HepG2 (cell line): ENCODE measurements around the gene NPC1. TPM values are rescaled to one million over a fixed set of nuclear protein-coding genes. Genes with fewer than 3 reads are reported as not detected.

Experiments
- AGO2 ChIP-seq: fragments of 200-400 bp; formaldehyde crosslinking; optimal IDR thresholded peaks from 2 replicates; pipeline ENCODE3; 2017; ENCODE audit warnings: mild to moderate bottlenecking, low read depth, low read length, moderate library complexity
- FOXA1 ChIP-seq, 2 experiments: fragments of 450-650 bp in 1 of 2; sonication (generic) in 1 of 2; formaldehyde crosslinking in 1 of 2; IDR thresholded peaks; 2 replicates each; pipeline versions ENCODE4 v1.4.0 to v1.6.1; 2016 to 2020; ENCODE audit warnings: missing genetic modification reagents in 1 of 2
- MBD4 ChIP-seq: IDR thresholded peaks from 2 replicates; pipeline ENCODE4 v1.6.1; 2012; ENCODE audit warnings: low read length, inconsistent platforms, borderline replicate concordance
- MTA3 ChIP-seq: sonication (generic); formaldehyde crosslinking; IDR thresholded peaks from 2 replicates; pipeline ENCODE4 v1.4.0; 2020; ENCODE audit warnings: missing genetic modification reagents
- MXD1 ChIP-seq: sonication (generic); formaldehyde crosslinking; IDR thresholded peaks from 2 replicates; pipeline ENCODE4 v1.4.0; 2020; ENCODE audit warnings: mild to moderate bottlenecking, missing genetic modification reagents
- RAD21 ChIP-seq: fragments of 450-650 bp; formaldehyde crosslinking; IDR thresholded peaks from 2 replicates; pipeline ENCODE4 v1.5.0; 2020; ENCODE audit warnings: mild to moderate bottlenecking
- RAD51 ChIP-seq: fragments of 450-650 bp; IDR thresholded peaks from 2 replicates; pipeline ENCODE4 v1.6.1; 2016; ENCODE audit warnings: borderline replicate concordance
- RELA ChIP-seq: sonication (generic); formaldehyde crosslinking; IDR thresholded peaks from 2 replicates; pipeline ENCODE4 v1.4.0; 2020; ENCODE audit warnings: missing genetic modification reagents
- ZBTB7B ChIP-seq: sonication (generic); formaldehyde crosslinking; IDR thresholded peaks from 2 replicates; pipeline ENCODE4 v1.4.0; 2020; ENCODE audit warnings: missing genetic modification reagents
- ZC3H4 ChIP-seq: sonication (generic); formaldehyde crosslinking; IDR thresholded peaks from 2 replicates; pipeline ENCODE4 v1.4.0; 2020; ENCODE audit warnings: missing genetic modification reagents, borderline replicate concordance
- ZNF430 ChIP-seq: sonication (generic); formaldehyde crosslinking; IDR thresholded peaks from 2 replicates; pipeline ENCODE4 v1.9.0; 2021; ENCODE audit warnings: mild to moderate bottlenecking, missing genetic modification reagents
- ZNF556 ChIP-seq: sonication (generic); formaldehyde crosslinking; IDR thresholded peaks from 2 replicates; pipeline ENCODE4 v1.4.0; 2020; ENCODE audit warnings: mild to moderate bottlenecking, missing genetic modification reagents, borderline replicate concordance
- ZNF660 ChIP-seq: sonication (generic); formaldehyde crosslinking; IDR thresholded peaks from 2 replicates; pipeline ENCODE4 v1.5.1; 2020; ENCODE audit warnings: mild to moderate bottlenecking, low read depth, missing genetic modification reagents, borderline replicate concordance
- ZNF883 ChIP-seq: sonication (generic); formaldehyde crosslinking; IDR thresholded peaks from 2 replicates; pipeline ENCODE4 v1.5.1; 2020; ENCODE audit warnings: mild to moderate bottlenecking, missing genetic modification reagents; ENCODE audit errors: not compliant biosample characterization
- ZNF891 ChIP-seq: sonication (generic); formaldehyde crosslinking; IDR thresholded peaks from 2 replicates; pipeline ENCODE4 v1.5.0; 2020; ENCODE audit warnings: mild to moderate bottlenecking, missing genetic modification reagents
- polyA plus RNA-seq, 8 experiments: library from polyadenylated mRNA; depleted of rRNA in 3 of 8; stranded (reverse) in 7 of 8; unstranded in 1 of 8; fragments of >200 nt; fragmentation: Illumina TruSeq in 4 of 8; extraction: Trizol in 4 of 8; gene quantifications; 2 replicates each; pipeline versions ENCODE4 v1.2.1 to v1.2.3, GENCODE V29; 2011 to 2016; ENCODE audit warnings: low read depth in 4 of 8, missing spikeins in 1 of 8, mixed read lengths in 1 of 8; ENCODE audit not compliant: insufficient read depth in 1 of 8
- total RNA-seq, 5 experiments: library from RNA; depleted of rRNA; stranded (reverse); fragments of >200 nt; fragmentation: Illumina TruSeq; extraction: Trizol; gene quantifications; 2 replicates each; pipeline ENCODE4 v1.2.3, GENCODE V29; 2016; ENCODE audit warnings: low read depth in 1 of 5
- TF ChIP-seq, protein P1 (sequence below): IDR thresholded peaks from 2 replicates; pipeline ENCODE4 v1.6.1; 2016
- TF ChIP-seq, protein P2 (sequence below): sonication (generic); formaldehyde crosslinking; IDR thresholded peaks from 2 replicates; pipeline ENCODE4 v1.8.0; 2022; ENCODE audit warnings: mild to moderate bottlenecking, missing genetic modification reagents, borderline replicate concordance
- TF ChIP-seq, protein P3 (sequence below): fragments of 450-650 bp; IDR thresholded peaks from 2 replicates; pipeline ENCODE4 v1.6.1; 2017

The NPC1 gene
- total and polyA plus RNA-seq, 2 of the 13 experiments (the other 11 are each of a cell fraction or from before 2014, with no cell fraction given), result 46.5 to 114 TPM

DNA sequence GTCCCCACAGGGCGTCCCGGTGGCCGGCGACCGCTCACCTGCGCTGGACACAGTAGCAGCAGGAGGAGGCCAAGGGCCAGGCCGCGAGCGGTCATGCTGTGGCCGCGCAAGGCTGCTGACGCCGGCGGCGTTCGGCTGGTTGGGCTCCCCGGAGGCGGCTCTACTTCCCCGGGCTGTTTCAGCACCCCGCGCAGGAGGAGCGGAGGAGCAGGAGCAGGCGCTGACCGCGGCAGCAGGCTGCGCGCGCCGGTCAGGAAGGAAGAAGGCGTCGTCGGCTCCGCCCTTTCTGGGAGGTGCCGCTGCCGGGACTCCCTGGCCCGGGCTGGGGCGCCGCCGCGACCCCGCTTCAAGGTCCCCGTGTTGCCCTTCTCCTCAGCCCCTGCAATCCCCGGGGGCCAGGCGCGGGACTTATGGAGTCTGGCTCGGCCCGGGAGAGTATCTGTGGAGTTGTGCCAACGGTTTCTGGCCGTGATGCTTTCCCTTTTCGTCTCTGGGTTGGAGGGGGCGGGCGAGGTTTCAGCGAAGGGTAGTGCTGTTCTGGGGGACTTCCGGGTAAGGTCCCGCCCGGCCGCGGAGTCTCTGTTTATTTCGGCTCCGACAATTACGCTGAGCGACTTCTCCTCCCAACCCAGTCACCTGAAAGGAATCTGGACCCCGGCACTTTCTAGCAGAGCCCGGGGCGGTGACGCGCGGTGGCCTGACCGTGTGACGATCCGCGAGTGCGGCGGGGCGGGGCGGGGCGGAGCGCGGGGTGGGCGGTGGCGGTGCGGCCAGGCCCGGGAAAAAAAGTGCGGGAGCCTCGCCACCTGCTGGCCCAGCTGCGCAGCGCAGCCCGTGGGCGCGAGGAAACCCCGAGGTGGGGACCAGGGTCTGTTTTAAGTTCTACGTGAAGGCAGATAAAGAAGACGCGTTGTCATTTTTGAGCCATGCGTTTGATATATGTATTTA, at the start of gene NPC1 (continued):
- TF ChIP-seq RAD21 (CRISPR knock-in tag) (peak; percentile 81), RELA (CRISPR knock-in tag) (no peak), MXD1 (CRISPR knock-in tag) (peak; percentile 75; the same call in 1 of the 2 replicates), ZNF883 (CRISPR knock-in tag) (peak; percentile 66), ZNF891 (CRISPR knock-in tag) (no peak), FOXA1 (IDR thresholded peaks at IDR 0.05) (no peak), FOXA1 (CRISPR knock-in tag; IDR thresholded peaks at IDR 0.05) (peak; percentile 13; the same call in 1 of the 2 replicates), ZBTB7B (CRISPR knock-in tag) (0 out of 2 replicates have a peak, but pooled peaks have one; percentile 44), ZC3H4 (CRISPR knock-in tag) (peak; percentile 55; the same call in 1 of the 2 replicates), MTA3 (CRISPR knock-in tag) (no peak), ZNF660 (CRISPR knock-in tag) (no peak), ZNF556 (CRISPR knock-in tag) (peak; percentile 20; the same call in 1 of the 2 replicates), AGO2 (peak; percentile 87), ZNF430 (CRISPR knock-in tag) (peak; percentile 54; the same call in 1 of the 2 replicates), RAD51 (no peak), MBD4 (no peak)
- TF ChIP-seq, protein P1, sequence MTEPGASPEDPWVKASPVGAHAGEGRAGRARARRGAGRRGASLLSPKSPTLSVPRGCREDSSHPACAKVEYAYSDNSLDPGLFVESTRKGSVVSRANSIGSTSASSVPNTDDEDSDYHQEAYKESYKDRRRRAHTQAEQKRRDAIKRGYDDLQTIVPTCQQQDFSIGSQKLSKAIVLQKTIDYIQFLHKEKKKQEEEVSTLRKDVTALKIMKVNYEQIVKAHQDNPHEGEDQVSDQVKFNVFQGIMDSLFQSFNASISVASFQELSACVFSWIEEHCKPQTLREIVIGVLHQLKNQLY (CRISPR knock-in tag), result no peak
- TF ChIP-seq, protein P2, sequence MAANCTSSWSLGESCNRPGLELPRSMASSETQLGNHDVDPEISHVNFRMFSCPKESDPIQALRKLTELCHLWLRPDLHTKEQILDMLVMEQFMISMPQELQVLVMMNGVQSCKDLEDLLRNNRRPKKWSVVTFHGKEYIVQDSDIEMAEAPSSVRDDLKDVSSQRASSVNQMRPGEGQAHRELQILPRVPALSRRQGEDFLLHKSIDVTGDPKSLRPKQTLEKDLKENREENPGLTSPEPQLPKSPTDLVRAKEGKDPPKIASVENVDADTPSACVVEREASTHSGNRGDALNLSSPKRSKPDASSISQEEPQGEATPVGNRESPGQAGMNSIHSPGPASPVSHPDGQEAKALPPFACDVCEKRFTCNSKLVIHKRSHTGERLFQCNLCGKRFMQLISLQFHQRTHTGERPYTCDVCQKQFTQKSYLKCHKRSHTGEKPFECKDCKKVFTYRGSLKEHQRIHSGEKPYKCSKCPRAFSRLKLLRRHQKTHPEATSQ, result 0 out of 2 replicates have a peak, but pooled peaks have one; percentile 23
- TF ChIP-seq, protein P3, sequence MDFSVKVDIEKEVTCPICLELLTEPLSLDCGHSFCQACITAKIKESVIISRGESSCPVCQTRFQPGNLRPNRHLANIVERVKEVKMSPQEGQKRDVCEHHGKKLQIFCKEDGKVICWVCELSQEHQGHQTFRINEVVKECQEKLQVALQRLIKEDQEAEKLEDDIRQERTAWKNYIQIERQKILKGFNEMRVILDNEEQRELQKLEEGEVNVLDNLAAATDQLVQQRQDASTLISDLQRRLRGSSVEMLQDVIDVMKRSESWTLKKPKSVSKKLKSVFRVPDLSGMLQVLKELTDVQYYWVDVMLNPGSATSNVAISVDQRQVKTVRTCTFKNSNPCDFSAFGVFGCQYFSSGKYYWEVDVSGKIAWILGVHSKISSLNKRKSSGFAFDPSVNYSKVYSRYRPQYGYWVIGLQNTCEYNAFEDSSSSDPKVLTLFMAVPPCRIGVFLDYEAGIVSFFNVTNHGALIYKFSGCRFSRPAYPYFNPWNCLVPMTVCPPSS, result no peak
